NB4 (cell line): Measurements from ENCODE around the gene GARIN5B.

Experiments used
- CTCF ChIP-seq: IDR thresholded peaks from one replicate; pipeline ENCODE4 v1.5.1; 2012; ENCODE audit warnings: low read depth, low read length
- POLR2A ChIP-seq: IDR thresholded peaks from 2 replicates; pipeline ENCODE4 v1.6.1; 2011; ENCODE audit warnings: mild to moderate bottlenecking; ENCODE audit not compliant: insufficient read length; ENCODE audit errors: extremely low read depth

- TF ChIP-seq CTCF (no peak), POLR2A (no peak)
Measured at GRCh38 chr19:55398200-55398925, 35.3 kb upstream of the GARIN5B start.
